Endothelial cell (in vitro differentiated cells): ENCODE measurements around the gene LEFTY2. TPM values are rescaled to one million over a fixed set of nuclear protein-coding genes. Genes with fewer than 3 reads are reported as not detected.
A peak's percentile ranks its signal among the peaks of the same experiment; 100 is the strongest.
"Not testable (repeated sequence)": the region's sequence is repeated elsewhere in the genome, so short reads cannot be mapped to it uniquely, and the experiment has no call there.

Experiments used
- DNase-seq: peaks from one replicate; pipeline ENCODE4 v3.0.0; 2021; ENCODE audit warnings: low spot score
- H3K27ac Mint-ChIP-seq: one replicate; pipeline ENCODE4 v1.8.0; 2021; ENCODE audit warnings: mixed read lengths, inconsistent platforms; ENCODE audit not compliant: unreplicated experiment
- H3K27me3 Mint-ChIP-seq: one replicate; pipeline ENCODE4 v1.8.0; 2021; ENCODE audit warnings: mild to moderate bottlenecking, moderate library complexity, mixed read lengths, inconsistent platforms; ENCODE audit not compliant: unreplicated experiment
- H3K36me3 Mint-ChIP-seq: one replicate; pipeline ENCODE4 v1.8.0; 2021; ENCODE audit warnings: mild to moderate bottlenecking, low read depth, mixed read lengths, inconsistent platforms; ENCODE audit not compliant: unreplicated experiment
- H3K4me1 Mint-ChIP-seq: one replicate; pipeline ENCODE4 v1.8.0; 2021; ENCODE audit warnings: mild to moderate bottlenecking, mixed read lengths, inconsistent platforms; ENCODE audit not compliant: unreplicated experiment
- H3K4me3 Mint-ChIP-seq: one replicate; pipeline ENCODE4 v1.8.0; 2021; ENCODE audit warnings: mild to moderate bottlenecking, mixed read lengths, inconsistent platforms; ENCODE audit not compliant: unreplicated experiment
- H3K9me3 Mint-ChIP-seq: one replicate; pipeline ENCODE4 v1.8.0; 2021; ENCODE audit warnings: mixed read lengths, inconsistent platforms; ENCODE audit not compliant: unreplicated experiment
- CTCF ChIP-seq: fragments of 200-600 bp; sonication (generic); IDR thresholded peaks from one replicate; pipeline ENCODE4 v1.5.0; 2021; ENCODE audit warnings: antibody characterized with exemption; ENCODE audit not compliant: unreplicated experiment
- microRNA-seq: library from miRNA; unstranded; fragments of <30 nt; microRNA quantifications from one replicate; pipeline ENCODE4, GENCODE V29; 2020; ENCODE audit not compliant: unreplicated experiment
- total RNA-seq: library from RNA; stranded (reverse); fragmentation: NEBNext Ultra II Directional; extraction: Animal tissue kit (Norgen Biotek cat#: 25700); gene quantifications from one replicate; pipeline ENCODE4 v1.2.1, GENCODE V29; 2021; ENCODE audit not compliant: unreplicated experiment

LEFTY2 gene
- total RNA-seq, 1 donor from 2014 or later, result 0.26 TPM

GRCh38 chr1:225888898-225889601 lies 52.0 kb downstream of the LEFTY2 start, which contains the start of gene LEFTY1:
LEFTY1 (minus strand) TSS chr1:225889146; CDS start chr1:225889066, 80 bp downstream.
- no peaks in the 10 kb centered on the region for H3K36me3 Mint-ChIP-seq
- TF ChIP-seq CTCF, result no peak
- no peaks in the 10 kb centered on the region for H3K9me3 Mint-ChIP-seq
- H3K27ac Mint-ChIP-seq, result peak within 1 kb of the TSS; percentile 20
- H3K27me3 Mint-ChIP-seq, result peaks cover 4% of the 10 kb centered on the region
- H3K4me1 Mint-ChIP-seq, result peaks cover under 1% of the 10 kb centered on the region
- DNase-seq, result no peak
- peak within 1 kb of the TSS; percentile 56 for H3K4me3 Mint-ChIP-seq

- Mint-ChIP-seq H3K4me3 (peak overlapping the region; percentile 56), H3K9me3 (no peaks in the 10 kb centered on the region), H3K4me1 (peaks cover 2% of the 10 kb centered on the region), H3K27ac (no peak overlapping the region), H3K27me3 (peaks cover 6% of the 10 kb centered on the region), H3K36me3 (no peaks in the 10 kb centered on the region)
- DNase-seq, result no peak
- no peak for TF ChIP-seq CTCF
These were observed 52.6 kb downstream of the LEFTY2 start for GRCh38 chr1:225888289-225888897.

GRCh38 chr1:225887554-225888288 lies 53.3 kb downstream of the LEFTY2 start:
- H3K9me3 Mint-ChIP-seq, H3K27me3 Mint-ChIP-seq, DNase-seq, H3K27ac Mint-ChIP-seq, H3K4me1 Mint-ChIP-seq, H3K36me3 Mint-ChIP-seq: not testable (repeated sequence)
- peak overlapping the region; percentile 56 for H3K4me3 Mint-ChIP-seq

- no peaks in the 10 kb centered on the region for H3K9me3 Mint-ChIP-seq
- no peaks in the 10 kb centered on the region for H3K36me3 Mint-ChIP-seq
- no peak overlapping the region for H3K4me3 Mint-ChIP-seq
- DNase-seq, result no peak
- peaks cover 9% of the 10 kb centered on the region for H3K27me3 Mint-ChIP-seq
- peaks cover 2% of the 10 kb centered on the region for H3K4me1 Mint-ChIP-seq
- H3K27ac Mint-ChIP-seq, result no peak overlapping the region
- TF ChIP-seq CTCF, result no peak
These were observed 54.0 kb downstream of the LEFTY2 start for GRCh38 chr1:225887030-225887314.

Small RNA genes lying within 50 kb of the gene (microRNA-seq; reads per million reads assigned to microRNA genes)
- gene MIR6741, result 3.3 reads per million, percentile 40 among the genes with 10 or more reads in this experiment

Other genes starting within 250 kb of the LEFTY2 start
- gene SRP9, start 163.4 kb downstream of the LEFTY2 start, total RNA-seq, result 252 TPM
- gene EPHX1, start 131.1 kb downstream of the LEFTY2 start, total RNA-seq, result 45.0 TPM
- 79.9 TPM for gene TMEM63A, start 58.8 kb downstream of the LEFTY2 start, total RNA-seq
- 0.28 TPM for gene LEFTY1, start 52.1 kb downstream of the LEFTY2 start, total RNA-seq
- 44.5 TPM for gene PYCR2, start 17.0 kb downstream of the LEFTY2 start, total RNA-seq
- 17.8 TPM for gene SDE2, start 58.1 kb upstream of the LEFTY2 start, total RNA-seq
- gene H3-3A, start 121.5 kb upstream of the LEFTY2 start, total RNA-seq, result 606 TPM
- 27.4 TPM for gene ACBD3, start 245.5 kb upstream of the LEFTY2 start, total RNA-seq